GM13977 (cell line): ENCODE measurements around the gene CCDC12.

Experiments
- DNase-seq: peaks from one replicate; pipeline ENCODE4 v3.0.0; 2012; ENCODE audit warnings: low spot score
- in situ Hi-C: fragments of 300-500 bp; cut with MboI; formaldehyde crosslinking; loops from one replicate; pipeline ENCODE4 v1.12.0; 2022; ENCODE audit warnings: low sequenced_read_pairs, low pct_unique_long_range_greater_than_20kb, mixed read lengths, inconsistent platforms; ENCODE audit not compliant: unreplicated experiment
- TF ChIP-seq, protein P1 (sequence below): IDR thresholded peaks from 2 replicates; pipeline ENCODE4 v1.5.1; 2012; ENCODE audit warnings: mild to moderate bottlenecking, control low read depth; ENCODE audit not compliant: insufficient read depth; ENCODE audit errors: extremely low read depth, missing control alignments

Gene CCDC12

DNA sequence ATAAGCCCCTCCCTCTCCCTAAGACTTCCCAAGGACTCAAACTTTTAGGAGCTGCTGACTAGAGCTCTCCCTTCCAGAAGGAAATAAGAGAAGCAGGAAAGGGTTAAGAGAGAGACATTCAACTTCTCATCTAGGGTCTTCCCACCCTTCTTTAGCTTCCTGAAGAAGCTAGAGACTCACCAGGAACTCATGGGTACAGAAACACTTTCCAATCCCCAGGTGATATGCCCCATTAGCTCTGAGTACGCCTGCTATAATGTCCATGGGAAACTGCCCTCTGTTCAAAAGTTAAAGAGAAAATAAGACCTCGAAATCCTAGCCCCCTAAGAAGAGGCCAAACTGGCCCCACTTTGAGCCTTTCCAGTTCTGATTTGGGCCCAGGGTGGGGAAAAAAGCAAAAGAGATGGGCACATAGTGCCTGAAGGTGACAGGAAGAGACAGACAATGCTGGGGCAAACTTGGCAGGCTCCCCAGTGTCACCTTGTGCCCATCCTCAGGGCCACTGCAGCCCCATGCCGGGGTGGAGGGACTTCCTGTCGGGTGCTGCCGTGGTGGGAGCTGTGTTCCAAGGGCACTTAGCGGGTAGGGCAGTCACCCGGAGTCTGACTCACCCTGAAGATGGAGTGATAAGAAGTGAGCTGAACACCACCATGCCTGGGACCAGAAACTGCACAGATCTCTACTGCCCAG is 29.5 kb downstream of the CCDC12 start:
- in situ Hi-C loops = no loop called here
- DNase-seq = no peak
- TF ChIP-seq, protein P1, sequence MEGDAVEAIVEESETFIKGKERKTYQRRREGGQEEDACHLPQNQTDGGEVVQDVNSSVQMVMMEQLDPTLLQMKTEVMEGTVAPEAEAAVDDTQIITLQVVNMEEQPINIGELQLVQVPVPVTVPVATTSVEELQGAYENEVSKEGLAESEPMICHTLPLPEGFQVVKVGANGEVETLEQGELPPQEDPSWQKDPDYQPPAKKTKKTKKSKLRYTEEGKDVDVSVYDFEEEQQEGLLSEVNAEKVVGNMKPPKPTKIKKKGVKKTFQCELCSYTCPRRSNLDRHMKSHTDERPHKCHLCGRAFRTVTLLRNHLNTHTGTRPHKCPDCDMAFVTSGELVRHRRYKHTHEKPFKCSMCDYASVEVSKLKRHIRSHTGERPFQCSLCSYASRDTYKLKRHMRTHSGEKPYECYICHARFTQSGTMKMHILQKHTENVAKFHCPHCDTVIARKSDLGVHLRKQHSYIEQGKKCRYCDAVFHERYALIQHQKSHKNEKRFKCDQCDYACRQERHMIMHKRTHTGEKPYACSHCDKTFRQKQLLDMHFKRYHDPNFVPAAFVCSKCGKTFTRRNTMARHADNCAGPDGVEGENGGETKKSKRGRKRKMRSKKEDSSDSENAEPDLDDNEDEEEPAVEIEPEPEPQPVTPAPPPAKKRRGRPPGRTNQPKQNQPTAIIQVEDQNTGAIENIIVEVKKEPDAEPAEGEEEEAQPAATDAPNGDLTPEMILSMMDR = no peak

DNA sequence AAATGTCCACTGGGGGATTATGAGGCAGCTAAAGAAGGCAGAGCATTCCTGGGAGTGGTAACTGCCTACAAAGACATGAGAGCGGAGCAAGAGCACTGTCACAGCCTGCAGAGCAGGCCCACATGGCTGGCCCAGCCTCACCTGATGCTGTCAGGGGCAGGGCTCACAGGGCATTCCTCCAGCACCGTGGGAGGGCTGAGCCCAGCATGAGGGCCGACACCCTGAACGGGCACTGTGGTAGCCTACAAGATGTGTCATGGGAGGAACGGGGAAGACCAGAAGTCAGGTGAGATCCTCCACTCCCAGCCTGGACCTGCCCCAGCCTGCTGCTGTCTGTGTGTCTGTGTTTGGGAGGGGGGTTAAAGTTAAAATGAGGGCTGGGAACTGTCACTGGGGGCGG is 30.1 kb downstream of the CCDC12 start:
- in situ Hi-C loops = no loop called here

DNA sequence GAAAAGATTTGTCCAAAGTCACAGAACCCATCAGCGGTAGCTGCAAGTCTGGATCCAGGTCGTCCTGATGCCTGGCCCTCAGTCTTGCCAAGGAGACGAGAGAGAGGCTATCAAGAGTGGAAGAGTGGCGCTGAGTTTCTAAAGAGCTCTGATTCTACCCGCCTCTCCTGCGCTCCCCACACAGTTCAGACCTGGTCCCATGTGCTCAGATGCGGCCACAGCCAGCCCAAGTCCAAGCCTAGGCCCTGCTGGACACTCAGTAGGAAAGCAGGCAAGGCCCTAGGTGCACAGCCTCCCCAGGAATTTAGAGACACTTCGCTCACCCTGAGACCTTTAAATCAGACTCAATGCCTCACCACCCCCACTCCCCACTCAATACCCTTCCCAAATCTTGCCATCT is 32.4 kb downstream of the CCDC12 start:
- DNase-seq = no peak
- in situ Hi-C loops = no loop called here

More for the DNA sequence above, 30.1 kb downstream of the CCDC12 start:
- TF ChIP-seq, protein P1 = no peak
- DNase-seq = no peak

DNA sequence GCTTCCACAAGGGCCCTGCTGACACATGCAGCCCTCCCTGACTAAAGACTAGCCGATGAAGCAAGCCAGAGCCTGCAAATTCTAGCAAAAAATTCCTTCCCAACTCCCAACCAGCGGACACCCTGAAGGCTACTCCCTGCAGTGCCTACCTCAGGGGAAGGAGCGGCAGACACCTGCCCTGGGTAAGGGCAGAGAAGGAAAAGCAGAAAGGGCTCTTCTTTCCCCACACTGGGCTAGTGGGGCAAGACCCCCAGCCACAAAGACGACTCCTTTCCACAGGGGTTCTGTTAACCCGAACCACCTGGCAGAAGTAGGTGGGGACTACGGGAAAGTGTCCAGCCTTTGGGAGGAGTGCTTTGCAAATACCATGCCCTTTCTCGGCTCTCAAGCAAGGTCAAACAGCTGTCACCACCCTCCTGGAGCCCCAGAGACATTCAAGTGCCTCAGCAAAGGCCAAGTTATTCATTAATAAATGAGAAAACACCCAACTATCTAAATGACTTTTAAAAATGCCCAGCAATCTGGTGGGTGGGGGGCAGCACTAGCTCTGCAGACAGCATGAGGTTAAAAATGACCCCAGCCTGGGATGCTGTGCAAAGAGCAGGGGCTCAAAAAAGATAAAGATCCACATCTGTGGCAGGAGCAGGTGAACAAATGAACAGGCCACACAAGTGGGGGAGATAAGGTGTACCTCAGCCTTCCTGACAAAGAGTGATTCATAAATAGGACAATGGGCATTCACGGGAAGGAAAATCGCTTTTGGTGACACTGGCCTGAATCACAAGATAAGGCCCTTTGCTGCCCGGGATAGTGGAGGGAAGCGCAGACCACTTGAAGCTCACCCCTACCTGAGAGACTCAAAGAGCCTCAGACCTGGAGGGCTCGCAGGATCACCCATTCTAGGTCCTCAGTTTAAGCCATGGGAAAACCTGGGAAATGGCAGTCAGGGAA is 33.0 kb downstream of the CCDC12 start:
- TF ChIP-seq, protein P1 = no peak
- DNase-seq = no peak
- in situ Hi-C loops = no loop called here

More for the DNA sequence above, 32.4 kb downstream of the CCDC12 start:
- TF ChIP-seq, protein P1 = no peak

DNA sequence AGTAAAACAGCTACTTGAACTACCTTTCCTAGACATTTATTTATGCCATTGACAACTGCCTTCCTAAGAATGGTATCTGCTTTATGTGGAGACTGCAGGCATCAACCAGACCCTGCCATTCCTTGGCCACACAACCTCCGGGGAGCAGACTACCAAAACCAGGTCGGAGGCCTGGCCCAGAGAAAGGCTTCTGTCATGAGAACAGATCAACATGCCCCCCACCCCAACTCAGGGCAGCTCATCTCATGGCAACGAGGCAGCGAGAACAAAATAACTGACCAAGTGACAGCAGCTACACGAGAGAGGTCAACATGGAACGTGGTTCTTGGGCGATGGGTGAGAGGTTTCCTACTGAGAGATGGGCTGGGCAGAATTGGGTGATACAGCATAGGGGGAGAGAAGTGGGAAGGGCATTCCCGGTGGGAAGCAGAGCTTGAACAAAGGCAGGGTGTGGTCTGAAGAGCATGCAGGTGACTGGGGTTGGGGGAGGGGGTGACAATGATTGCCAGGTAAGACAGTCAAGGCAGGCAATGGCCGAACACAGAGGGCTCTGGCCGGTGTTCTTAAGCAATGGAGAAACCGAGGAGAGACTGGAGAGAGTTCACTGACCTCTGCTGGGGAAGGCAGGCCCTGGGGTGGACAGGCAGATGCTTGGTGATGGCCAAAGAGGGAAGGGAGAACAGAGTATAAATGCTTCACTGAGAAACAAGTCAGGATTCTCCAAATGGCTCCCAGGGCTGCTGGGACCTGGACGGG is 33.9 kb downstream of the CCDC12 start:
- no peak for DNase-seq
- in situ Hi-C loops = no loop called here

More for the DNA sequence above, 33.9 kb downstream of the CCDC12 start:
- TF ChIP-seq, protein P1 = no peak
